ENCODE data around the gene TMEM62. TPM values are rescaled to one million over a fixed set of nuclear protein-coding genes. Genes with fewer than 3 reads are reported as not detected.
"Not testable (repeated sequence)": the region's sequence is repeated elsewhere in the genome, so short reads cannot be mapped to it uniquely, and the experiment has no call there.

TMEM62 gene
- total RNA-seq, 1 donor from 2014 or later = 11.0 TPM

- Mint-ChIP-seq H3K27me3 (ENCODE audit: low read depth) (peaks cover 20% of the 10 kb centered on the region), H3K4me1 (ENCODE audit: low read depth) (peaks cover 11% of the 10 kb centered on the region), H3K27ac (ENCODE audit: unreplicated experiment) (no peak overlapping the region), H3K9me3 (ENCODE audit: low read depth) (no peaks in the 10 kb centered on the region), H3K4me3 (ENCODE audit: unreplicated experiment) (no peak overlapping the region), H3K36me3 (ENCODE audit: low read depth) (no peaks in the 10 kb centered on the region)
- DNase-seq (ENCODE audit: low spot score) = no peak
- TF ChIP-seq, protein P1, sequence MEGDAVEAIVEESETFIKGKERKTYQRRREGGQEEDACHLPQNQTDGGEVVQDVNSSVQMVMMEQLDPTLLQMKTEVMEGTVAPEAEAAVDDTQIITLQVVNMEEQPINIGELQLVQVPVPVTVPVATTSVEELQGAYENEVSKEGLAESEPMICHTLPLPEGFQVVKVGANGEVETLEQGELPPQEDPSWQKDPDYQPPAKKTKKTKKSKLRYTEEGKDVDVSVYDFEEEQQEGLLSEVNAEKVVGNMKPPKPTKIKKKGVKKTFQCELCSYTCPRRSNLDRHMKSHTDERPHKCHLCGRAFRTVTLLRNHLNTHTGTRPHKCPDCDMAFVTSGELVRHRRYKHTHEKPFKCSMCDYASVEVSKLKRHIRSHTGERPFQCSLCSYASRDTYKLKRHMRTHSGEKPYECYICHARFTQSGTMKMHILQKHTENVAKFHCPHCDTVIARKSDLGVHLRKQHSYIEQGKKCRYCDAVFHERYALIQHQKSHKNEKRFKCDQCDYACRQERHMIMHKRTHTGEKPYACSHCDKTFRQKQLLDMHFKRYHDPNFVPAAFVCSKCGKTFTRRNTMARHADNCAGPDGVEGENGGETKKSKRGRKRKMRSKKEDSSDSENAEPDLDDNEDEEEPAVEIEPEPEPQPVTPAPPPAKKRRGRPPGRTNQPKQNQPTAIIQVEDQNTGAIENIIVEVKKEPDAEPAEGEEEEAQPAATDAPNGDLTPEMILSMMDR (IDR thresholded peaks at IDR 0.05) = no peak
These were observed 14.6 kb upstream of the TMEM62 start for GRCh38 chr15:43118829-43119228.

GRCh38 chr15:43121863-43122262 lies 11.5 kb upstream of the TMEM62 start:
- Mint-ChIP-seq H3K4me3 (ENCODE audit: unreplicated experiment) (no peak overlapping the region), H3K9me3 (ENCODE audit: low read depth) (no peaks in the 10 kb centered on the region), H3K27ac (ENCODE audit: unreplicated experiment) (no peak overlapping the region), H3K4me1 (ENCODE audit: low read depth) (peaks cover 19% of the 10 kb centered on the region), H3K36me3 (ENCODE audit: low read depth) (no peaks in the 10 kb centered on the region), H3K27me3 (ENCODE audit: low read depth) (peaks cover 11% of the 10 kb centered on the region)
- TF ChIP-seq, protein P1 (IDR thresholded peaks at IDR 0.05) = no peak
- DNase-seq (ENCODE audit: low spot score) = no peak

- Mint-ChIP-seq H3K27ac (ENCODE audit: unreplicated experiment) (no peak overlapping the region), H3K4me1 (ENCODE audit: low read depth) (peaks cover 23% of the 10 kb centered on the region), H3K9me3 (ENCODE audit: low read depth) (peaks cover 5% of the 10 kb centered on the region), H3K4me3 (ENCODE audit: unreplicated experiment) (no peak overlapping the region), H3K36me3 (ENCODE audit: low read depth) (peaks cover 2% of the 10 kb centered on the region), H3K27me3 (ENCODE audit: low read depth) (no peaks in the 10 kb centered on the region)
- TF ChIP-seq, protein P1 (IDR thresholded peaks at IDR 0.05) = no peak
- DNase-seq (ENCODE audit: low spot score) = no peak
These were observed 8.2 kb upstream of the TMEM62 start for GRCh38 chr15:43125100-43125661.

DNA sequence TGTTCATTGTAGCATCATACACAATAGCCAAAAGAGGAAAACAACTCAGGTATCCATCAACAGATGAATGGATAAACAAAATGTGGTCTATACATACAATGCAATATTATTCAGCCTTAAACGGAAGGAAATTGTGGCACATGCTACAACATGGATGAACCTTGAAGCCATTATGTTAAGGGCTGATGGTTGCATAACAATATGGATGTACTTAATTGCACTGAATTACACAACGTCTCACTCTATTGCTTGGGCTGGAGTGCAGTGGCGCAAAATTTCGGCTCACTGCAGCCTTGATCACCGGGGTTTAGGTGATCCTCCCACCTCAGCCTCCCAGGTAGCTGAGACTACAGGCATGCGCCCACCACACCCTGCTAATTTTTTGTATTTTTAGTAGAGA lies 7.0 kb upstream of the TMEM62 start:
- H3K4me1 Mint-ChIP-seq (ENCODE audit: low read depth) = peaks cover 23% of the 10 kb centered on the region
- peaks cover 2% of the 10 kb centered on the region for H3K36me3 Mint-ChIP-seq (ENCODE audit: low read depth)

GRCh38 chr15:43127752-43128151 lies 5.6 kb upstream of the TMEM62 start:
- H3K27ac Mint-ChIP-seq (ENCODE audit: unreplicated experiment) = no peak overlapping the region

More for the DNA sequence above, 7.0 kb upstream of the TMEM62 start:
- H3K27ac Mint-ChIP-seq (ENCODE audit: unreplicated experiment) = no peak overlapping the region
- TF ChIP-seq, protein P1 (IDR thresholded peaks at IDR 0.05) = no peak
- no peaks in the 10 kb centered on the region for H3K27me3 Mint-ChIP-seq (ENCODE audit: low read depth)
- no peak for DNase-seq (ENCODE audit: low spot score)
- H3K4me3 Mint-ChIP-seq (ENCODE audit: unreplicated experiment) = no peak overlapping the region
- peaks cover 5% of the 10 kb centered on the region for H3K9me3 Mint-ChIP-seq (ENCODE audit: low read depth)

GRCh38 chr15:43128174-43128979 lies 5.0 kb upstream of the TMEM62 start:
- peaks cover 24% of the 10 kb centered on the region for H3K4me1 Mint-ChIP-seq (ENCODE audit: low read depth)
- H3K27me3 Mint-ChIP-seq (ENCODE audit: low read depth); H3K4me3 Mint-ChIP-seq (ENCODE audit: unreplicated experiment); DNase-seq (ENCODE audit: low spot score); H3K36me3 Mint-ChIP-seq (ENCODE audit: low read depth); H3K27ac Mint-ChIP-seq (ENCODE audit: unreplicated experiment); H3K9me3 Mint-ChIP-seq (ENCODE audit: low read depth): not testable (repeated sequence)

More at GRCh38 chr15:43127752-43128151, 5.6 kb upstream of the TMEM62 start:
- TF ChIP-seq, protein P1 (IDR thresholded peaks at IDR 0.05) = no peak
- Mint-ChIP-seq H3K36me3 (ENCODE audit: low read depth) (peaks cover 2% of the 10 kb centered on the region), H3K27me3 (ENCODE audit: low read depth) (no peaks in the 10 kb centered on the region), H3K4me3 (ENCODE audit: unreplicated experiment) (no peak overlapping the region), H3K9me3 (ENCODE audit: low read depth) (peaks cover 5% of the 10 kb centered on the region), H3K4me1 (ENCODE audit: low read depth) (peaks cover 24% of the 10 kb centered on the region)
- DNase-seq (ENCODE audit: low spot score) = no peak
